Right lung (tissue), 5 donors: ENCODE data around the gene CABP2. TPM values are rescaled to one million over a fixed set of nuclear protein-coding genes. Genes with fewer than 3 reads are reported as not detected.
"Not testable (repeated sequence)": the region's sequence is repeated elsewhere in the genome, so short reads cannot be mapped to it uniquely, and the experiment has no call there.

Experiments
- DNase-seq, 2 donors: peaks; one replicate each; pipeline ENCODE4 v3.0.0-alpha.2; 2013
- polyA plus RNA-seq, 5 donors: library from polyadenylated mRNA; unstranded; fragments of 120-200 nt; gene quantifications; one replicate each; pipeline versions ENCODE4 v1.2.1 to v1.2.3, GENCODE V29; 2013; ENCODE audit warnings: inconsistent platforms in 1 of 5, low replicate concordance in 1 of 5; ENCODE audit not compliant: insufficient read length in 5 of 5, insufficient read depth in 1 of 5

CABP2 gene
- polyA plus RNA-seq, 5 donors: not detected

DNA sequence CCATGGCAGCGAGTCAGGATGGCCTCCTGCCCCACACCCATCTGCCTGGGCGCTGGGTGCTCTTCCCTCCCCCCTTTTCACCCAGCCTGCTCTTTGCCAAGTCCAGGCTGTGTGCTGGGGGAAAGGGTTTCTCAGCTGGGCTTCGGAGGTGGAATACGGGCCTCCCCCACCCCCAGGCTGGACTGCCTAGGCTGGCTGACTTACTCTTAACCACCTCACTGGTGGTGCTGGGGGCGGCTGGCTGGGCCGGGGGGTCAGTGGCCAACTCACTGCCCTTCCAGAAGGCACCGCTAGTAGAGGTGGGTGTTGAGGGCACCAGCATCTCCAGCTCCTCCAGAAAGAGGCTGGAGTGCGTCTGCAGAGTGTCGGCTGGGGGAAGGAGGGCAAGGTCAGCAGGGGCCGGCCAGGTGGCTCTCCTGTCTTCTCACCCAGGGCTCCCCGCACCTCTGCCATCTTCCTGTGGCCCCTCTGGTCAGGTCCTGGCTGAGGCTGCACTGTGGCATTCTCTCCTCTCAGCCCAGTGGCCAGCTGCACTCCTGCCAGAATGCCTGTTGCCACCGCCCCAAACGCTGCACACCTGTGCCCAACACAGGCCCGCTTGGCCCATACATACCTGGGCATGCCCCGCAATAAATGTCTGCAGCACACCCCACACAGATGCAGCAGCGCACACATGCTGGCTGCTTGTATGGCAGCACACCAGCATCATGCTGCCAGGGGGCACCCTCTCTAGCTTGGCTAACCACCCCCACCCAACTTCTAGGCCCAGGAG is 27.8 kb downstream of the CABP2 start:
- no peak for DNase-seq

DNA sequence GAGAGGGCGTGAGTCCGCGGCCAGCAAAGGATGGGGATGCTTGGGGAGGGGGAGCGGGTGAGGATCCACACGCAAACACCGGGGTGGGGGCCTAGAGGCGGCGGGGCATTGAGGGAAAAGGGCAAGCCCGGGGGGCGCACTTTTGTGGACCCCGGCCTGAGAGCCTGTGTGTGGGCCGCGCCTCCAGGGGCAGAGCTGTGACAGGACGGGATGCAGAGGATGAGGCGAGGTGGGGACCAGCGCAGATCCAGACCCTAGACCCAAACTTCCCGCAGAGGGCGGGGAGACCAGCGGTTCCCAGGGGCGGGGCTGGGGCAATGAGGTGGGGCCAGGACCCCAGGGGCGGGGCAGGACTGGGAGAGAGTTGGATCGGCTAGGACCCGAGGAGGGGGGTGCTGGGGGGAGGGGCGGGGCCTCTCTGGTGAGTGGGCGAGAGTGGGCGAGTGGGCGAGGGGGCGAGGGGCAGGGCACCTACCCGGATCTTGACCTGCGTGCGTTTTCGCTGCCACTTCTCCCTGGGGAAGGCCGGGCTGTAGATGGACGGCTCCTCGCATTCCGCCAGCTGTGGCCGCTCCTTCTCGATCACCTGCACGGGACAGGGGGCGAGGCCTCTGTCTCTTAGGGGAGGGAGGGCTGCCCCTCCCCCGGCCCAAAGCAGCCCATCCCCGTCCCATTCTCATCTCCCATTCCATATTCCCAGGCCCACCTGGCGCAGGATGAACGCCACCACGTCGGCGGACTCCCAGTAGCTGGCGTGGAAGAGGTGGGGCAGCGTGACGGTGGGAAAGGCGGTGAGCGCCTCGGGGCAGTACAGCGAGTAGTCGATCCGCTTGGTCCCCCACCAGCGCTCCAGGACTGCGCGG is 28.6 kb downstream of the CABP2 start:
- no peak for DNase-seq

DNA sequence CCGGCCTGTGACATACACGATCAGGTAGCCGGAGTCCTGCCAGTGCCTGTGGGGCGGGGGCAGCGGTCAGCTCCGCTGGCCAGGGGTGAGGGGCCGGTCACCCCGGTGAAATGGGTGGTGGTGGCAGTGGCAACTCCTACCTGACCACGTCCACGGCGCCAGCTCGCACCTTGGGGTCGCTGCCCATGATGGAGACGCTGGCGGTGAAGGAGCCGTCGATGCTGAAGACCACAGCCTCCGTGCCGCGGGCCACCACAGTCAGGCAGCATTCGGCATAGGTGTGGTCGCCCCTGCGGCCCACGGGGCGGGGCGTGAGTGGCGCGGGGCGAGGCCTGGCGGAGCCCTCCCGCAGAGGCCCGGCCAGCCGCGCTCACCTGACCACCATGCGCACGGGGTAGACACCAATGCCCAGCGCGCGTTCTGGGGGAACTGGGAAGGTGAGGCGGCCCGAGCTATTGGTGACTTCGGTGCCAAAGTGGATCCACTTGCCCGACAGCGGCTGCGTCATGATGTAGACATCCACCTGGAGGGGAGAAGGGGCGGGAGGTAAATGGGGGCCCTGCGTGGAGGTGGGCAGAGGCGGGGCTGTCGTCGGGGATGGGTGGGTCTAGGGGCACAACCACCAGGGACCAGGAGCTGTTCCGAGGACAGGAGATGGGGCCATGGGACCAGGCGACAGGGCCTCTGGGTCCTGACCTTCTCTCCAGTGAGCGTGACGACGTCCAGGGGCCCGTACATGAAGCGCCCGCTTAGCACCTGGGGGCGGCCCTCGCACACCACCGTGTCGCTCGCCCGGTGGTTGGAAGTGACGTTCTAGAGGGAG is 29.5 kb downstream of the CABP2 start:
- DNase-seq: no peak

DNA sequence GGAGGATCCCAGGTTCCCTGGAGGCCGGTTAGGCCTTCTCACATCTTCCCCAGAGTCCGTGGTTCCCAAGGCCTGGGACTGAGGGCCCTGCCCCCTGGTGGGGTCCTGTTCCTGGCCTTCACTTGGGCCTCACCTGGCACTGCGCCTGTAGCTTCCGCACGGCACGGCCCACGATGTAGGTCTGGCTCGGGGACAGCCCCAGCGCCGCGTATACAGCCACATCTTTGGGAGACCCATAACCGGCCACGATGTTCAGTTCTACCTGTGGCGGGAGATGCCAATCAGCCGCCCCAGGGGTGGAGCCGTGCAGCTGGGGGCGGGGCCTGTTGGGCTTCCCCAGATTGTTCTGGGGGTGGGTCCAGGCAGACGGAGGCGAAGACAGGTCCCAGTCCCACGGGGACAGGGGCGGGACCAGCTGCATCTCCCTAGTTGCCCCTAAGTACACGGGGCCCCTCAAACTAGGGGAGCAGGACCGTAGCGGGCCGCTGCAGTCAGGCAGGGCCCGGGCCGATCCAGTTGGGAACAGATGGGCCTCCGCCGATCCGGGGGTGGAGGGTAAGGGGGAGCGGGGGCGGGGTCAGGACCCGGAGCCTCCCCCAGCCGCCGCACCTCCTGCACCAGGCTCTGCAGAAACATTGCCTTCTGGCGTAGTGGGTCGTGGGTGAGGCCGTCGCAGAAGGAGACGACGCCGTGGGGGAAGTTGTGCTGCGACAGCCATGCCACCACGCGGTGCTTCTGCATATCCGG is 30.3 kb downstream of the CABP2 start:
- DNase-seq: no peak

DNA sequence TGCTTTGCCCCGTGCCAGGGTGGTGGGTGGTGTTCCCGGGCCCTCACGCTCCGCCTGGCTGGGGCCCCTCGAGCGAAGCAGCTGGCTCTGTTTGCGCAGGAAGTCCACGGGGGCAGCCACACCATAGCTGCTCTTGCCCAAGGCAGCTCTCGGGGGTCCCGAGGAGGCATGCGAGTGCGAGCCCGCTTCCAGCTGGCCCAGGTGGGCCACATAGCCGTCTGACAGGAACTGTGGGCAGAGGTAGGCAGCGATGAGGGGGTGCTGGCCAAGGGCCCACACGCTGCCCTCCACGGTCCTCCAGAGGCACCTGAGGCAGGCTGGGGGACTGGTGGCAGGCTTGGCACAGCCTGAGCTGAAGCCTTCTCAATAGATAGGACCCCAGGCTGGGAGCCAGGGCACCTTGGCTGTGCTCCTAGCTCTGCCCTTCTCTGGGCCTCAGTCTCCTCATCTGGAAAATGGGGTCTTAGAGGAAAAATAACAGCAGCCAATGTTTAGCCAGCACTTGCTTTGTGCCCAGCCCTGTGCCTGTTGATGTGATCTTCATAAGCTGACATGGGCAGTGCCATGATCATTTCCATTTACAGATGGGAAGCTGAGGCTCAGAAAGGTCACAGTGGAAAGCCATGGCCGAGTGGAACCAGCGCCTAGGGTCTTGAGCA is 31.0 kb downstream of the CABP2 start:
- DNase-seq: no peak

DNA sequence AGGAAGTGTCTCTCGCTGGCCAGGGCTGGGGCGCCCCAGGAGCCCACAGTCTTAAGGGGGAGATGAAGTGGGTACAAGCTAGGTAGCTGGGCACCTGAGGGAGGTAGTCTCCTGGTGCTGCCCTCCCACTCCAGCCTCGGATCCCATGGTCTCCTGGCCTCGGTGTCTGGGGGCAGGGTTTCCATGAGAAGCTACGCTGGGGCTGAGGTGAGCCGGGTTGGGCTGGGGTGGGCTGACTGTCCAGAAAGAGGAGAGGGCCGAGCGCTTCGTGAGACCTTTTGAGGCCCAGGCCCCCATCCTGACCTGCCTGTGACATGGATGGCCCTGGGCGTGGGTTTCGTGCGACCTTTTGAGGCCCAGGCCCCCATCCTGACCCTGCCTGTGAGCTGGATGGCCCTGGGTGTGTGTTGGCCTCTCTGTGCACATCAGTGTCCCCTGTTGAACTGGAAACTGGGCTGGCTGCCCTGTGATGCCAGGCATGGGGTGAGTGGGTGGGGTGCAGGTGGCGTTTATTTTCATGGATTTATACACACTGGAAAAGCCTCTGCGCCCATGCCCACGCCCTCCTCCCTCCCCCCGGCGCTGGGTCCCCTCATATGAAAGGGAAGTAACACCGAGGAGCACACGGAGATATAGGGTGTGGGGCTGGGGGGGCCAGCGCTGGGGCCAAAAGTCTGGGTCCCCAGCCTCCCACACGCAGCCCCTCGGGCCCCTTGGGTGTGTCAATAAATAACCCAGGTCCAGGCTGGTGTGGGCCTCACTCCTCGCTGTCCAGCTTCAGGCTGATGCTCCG is 31.8 kb downstream of the CABP2 start:
- DNase-seq: no peak

DNA sequence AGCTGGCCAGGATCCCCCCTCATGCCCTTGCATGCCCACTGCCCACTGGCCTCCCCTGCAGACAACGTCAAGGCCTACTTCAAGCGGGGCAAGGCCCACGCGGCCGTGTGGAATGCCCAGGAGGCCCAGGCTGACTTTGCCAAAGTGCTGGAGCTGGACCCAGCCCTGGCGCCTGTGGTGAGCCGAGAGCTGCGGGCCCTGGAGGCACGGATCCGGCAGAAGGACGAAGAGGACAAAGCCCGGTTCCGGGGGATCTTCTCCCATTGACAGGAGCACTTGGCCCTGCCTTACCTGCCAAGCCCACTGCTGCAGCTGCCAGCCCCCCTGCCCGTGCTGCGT is 32.5 kb downstream of the CABP2 start:
- DNase-seq: no peak

DNA sequence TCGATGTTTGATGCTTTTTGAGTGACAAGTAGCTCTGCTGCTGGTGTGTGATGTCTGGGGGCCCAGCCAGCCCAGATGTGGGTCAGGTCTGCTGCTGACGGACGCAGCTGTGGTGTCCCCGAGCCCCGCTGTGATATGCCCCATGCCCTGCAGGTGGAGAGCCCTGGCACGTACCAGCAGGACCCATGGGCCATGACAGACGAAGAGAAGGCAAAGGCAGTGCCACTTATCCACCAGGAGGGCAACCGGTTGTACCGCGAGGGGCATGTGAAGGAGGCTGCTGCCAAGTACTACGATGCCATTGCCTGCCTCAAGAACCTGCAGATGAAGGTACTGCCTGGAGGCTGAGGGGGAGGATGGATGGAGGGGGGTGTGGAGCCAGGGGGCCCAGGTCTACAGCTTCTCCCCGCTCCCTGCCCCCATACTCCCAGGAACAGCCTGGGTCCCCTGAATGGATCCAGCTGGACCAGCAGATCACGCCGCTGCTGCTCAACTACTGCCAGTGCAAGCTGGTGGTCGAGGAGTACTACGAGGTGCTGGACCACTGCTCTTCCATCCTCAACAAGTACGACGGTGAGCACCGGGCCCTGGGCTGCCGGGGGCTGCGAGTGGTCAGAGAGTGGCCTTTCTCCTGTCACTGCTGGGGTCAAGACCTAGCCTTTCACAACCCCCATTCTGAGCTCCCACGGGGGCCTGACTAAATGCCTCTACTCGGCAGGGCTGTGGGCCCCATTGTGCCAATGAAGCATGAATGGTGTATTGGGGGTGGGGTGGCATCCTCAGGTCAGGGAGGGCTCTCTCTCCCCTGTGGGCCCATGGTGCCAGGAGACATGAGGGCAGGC is 33.1 kb downstream of the CABP2 start:
- no peak for DNase-seq

DNA sequence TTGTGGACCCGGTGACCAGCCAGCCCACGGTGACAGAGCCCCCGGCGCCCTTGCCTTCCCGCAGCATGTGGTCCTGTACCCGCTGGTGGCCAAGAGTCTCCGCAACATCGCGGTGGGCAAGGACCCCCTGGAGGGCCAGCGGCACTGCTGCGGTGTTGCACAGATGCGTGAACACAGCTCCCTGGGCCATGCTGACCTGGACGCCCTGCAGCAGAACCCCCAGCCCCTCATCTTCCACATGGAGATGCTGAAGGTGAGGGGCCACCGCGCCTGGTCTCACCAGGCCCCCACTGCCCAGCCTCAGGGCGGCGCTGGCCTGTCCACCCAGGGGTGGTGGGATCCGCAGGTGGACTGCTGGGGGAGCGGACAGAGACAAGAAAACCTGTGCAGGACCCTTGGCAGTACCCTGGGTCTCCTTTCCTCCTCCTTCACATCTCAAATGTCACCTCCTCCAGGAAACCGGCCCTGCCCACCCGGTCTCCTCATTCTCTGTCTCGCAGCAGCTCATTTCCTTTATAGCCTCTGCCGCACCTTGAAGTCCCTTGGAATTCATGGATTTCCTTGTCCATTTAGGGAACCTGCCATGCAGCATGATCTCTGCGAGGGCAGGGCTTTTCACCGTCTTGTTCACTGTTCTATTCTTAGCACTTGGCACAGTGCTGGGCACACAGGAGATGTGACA is 33.9 kb downstream of the CABP2 start:
- no peak for DNase-seq

DNA sequence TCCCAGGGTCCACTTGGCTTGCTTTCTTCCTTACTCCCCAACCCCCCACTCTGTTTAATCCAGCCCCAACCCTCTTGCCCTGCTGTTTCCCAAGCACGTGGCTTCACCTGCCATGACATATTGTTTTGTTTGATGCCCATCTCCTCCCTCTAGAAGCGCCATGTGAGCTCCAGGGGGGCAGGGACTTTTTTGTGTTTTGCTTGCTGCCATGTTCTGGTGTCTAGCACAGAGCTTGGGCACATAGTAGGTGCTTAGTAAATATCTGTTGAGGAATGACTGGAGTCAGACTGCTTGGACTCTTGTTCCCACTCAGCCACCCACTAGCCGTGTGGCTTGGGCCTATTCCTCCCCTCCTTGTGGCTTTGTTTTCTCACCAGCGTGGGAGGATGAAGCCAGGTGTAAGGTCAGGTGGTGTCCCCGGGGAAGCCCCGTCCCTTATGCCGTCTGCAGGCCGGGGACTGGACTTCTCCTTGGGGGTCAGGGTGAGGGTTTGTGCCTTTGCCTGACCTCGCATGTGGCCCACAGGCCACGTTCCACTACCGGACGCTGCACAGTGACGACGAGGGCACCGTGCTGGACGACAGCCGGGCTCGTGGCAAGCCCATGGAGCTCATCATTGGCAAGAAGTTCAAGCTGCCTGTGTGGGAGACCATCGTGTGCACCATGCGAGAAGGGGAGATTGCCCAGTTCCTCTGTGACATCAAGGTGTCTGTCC is 36.6 kb downstream of the CABP2 start:
- DNase-seq: no peak

DNA sequence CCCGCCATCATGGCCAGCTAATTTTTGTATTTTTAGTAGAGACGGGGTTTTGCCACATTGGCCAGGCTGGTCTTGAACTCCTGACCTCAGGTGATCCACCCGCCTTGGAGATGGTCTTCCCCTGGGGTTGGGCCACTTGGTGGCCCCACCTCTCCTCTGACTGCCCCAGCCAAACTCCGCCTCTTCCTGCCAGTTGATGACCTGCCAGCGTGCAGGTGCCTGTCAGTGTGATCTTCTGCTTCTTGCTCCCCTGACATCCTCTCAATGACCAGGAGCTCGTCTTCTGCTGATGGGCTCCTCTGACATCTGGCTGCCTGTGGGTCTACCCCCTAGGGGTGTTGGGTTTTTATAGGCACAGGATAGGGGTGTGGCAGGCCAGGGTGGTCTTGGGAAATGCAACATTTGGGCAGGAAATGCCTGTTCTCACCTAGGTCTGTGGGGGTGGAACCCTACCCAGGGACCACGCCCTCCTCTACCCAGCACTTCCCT is 37.3 kb downstream of the CABP2 start:
- DNase-seq: not testable (repeated sequence)

DNA sequence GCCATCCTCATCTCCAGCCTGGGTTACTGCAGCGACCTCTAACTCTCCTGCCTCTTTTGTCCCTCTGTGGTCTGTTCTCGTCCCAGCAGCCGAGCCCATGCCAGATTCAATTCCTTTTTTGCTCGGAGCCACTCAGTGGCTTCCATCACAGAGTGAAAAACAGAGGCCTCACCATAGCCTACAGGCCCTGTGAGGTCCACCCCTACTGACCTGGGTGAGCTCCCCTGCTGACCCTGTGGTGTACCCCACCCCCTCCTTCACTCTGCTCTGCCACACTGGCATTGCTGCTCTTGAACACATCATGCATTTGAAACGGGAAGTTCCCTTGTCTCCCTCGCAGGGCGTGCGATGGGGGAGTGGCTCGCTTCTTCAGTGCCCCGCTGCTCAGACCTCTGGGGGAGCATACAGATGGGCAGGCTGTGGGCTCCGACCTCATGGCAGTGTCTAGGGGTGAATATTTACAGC is 38.4 kb downstream of the CABP2 start:
- no peak for DNase-seq

DNA sequence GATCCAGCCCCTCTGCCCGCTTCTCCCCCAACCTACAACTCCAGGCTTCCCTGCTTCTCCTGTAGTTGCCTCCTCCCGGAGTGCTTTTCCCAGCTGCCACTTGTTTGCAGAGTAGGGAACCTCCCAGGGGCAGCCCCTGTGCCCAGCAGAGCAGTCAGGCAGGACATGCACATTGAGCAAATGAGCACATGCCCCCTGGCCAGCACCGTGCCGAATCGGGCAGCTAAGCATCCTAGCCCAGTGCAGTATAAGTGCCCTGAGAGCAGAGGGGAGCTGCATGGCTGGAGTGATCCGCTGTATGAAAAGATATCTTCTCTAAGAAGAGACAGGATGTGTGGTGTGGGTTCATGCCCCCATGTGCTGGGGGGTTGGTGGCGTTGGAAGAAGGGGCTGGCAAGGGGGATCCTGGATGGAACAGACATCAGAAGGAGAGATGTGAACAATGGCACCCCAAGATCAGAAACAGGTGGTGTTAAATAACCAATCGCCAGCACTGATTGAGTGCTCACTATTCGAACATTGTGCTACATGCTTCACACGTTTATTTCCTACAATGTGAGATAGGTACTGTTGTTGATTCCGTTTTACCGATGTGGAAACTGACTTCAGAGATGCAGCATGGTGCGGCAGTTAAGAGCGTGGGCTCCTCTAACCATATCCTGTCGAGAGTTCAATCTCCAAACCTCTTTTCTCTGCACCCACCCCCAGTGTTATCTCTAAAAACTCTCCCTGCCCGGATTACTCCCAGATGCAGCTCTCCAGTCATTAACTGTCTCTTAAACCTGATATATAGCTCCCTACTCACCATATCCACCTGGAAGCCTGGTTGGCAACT is 39.2 kb downstream of the CABP2 start:
- no peak for DNase-seq

DNA sequence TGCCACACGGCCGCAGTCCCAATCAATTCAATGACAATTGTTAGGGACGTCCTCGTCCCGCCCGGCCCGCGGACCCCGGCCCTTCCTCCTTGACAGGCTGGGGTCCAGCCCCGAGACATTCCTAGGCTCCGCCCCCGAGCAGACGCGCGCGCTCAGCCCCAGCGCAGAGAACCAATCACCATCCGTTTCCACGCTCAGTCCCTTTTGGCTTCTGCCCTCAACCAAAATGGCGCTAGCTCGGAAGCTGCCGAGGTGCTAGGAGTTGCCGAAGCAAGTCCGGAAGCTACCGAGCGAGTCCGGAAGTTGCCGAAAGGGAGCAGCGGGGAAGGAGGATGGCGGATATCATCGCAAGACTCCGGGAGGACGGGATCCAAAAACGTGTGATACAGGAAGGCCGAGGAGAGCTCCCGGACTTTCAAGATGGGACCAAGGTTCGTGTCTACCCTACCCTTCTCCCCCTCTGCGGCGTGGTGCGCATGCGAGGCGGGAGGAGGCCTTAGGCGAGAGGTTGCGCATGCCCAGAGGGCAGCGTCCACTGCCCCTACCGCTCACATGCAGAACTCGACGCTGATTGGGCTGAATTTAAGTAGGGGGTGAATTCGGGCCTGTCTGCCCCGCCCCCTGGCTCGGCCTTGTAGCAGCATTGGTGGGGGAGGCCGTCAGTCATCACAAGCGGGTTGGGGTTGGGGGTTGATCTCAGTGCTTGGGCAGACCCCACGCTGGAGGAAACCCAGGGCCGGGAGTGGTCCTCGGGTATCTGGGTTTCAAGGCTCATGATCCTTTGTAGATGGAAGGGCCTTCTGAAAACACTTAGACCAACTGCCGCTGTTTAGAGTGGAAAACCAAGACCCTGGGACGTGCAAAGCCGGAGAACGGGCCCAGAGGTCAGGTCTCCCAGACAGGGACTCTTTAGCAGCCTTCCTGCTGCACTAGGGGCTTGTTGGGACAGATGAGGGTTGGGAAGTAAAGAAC is 40.1 kb downstream of the CABP2 start, which contains the start of gene AIP:
AIP (plus strand) TSS at position 200 of the 972 bp plus-strand sequence; CDS start at position 333, 133 bp downstream.
- DNase-seq: peak; percentile 97

DNA sequence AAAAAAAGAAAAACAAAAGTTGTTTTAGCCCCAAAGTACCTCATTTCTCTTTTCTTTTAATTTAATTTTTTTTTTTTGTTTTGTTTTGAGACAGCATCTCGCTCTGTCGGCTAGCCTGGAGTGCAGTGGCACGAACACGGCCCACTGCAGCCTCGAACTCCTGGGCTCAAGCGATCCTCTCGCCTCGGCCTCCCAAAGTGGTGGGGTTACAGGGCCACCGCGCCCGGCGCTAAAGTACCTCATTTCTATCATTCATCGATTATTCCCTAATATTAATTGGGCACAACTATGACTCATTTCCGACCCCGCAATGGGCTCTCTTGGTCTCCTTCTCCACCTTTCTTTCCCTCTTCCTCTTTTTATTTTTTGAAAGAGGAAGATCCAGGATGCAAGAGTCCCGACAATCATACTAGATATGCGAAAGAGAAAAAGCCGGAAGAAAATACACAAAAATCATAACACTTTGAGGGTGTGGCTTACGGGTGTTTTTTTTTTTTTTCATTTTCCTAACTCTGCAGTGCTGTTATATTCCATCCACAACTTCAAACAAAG is 40.9 kb downstream of the CABP2 start:
- DNase-seq: no peak
